ENCODE results near the gene PPP4R4. TPM values are rescaled to one million over a fixed set of nuclear protein-coding genes. Genes with fewer than 3 reads are reported as not detected.

The PPP4R4 gene
- total and polyA plus RNA-seq, 12 donors, result 0.08 to 6.2 (median 0.55) TPM

- DNase-seq, result peak; percentile 73 to 91 (median 82)
- Histone ChIP-seq H3K27me3 (no peaks in the 10 kb centered on the region), H3K27ac (peak within 1 kb of the TSS; percentile 8 to 89 (median 74)), H3K9me3 (replicated peaks in 1 of 3) (no peaks in the 10 kb centered on the region), H3K36me3 (replicated peaks in 1 of 2) (peaks cover 0 to 6% of the 10 kb centered on the region in 2 donors), H3K4me3 (peak within 1 kb of the TSS; percentile 11 to 61 (median 28)), H3K4me1 (replicated peaks in 1 of 2) (peaks cover 4 to 11% of the 10 kb centered on the region in 2 donors)
- intact Hi-C loops (cut with DNase I), result loop anchor here in 1 of 2 donors (10.0 kb wide), 1 partner anchor 54 kb away; no protein-coding TSS in a partner anchor
- TF ChIP-seq POLR2A (IDR thresholded peaks at IDR 0.05) (peak in 1 of 2 donors; percentile 32), CTCF (IDR thresholded peaks at IDR 0.05) (peak in 5 of 6 experiments; percentile 22 to 49 (median 46))
- WGBS, 4 donors, result 0 to 2% (median 1%) methylated on average over 21 to 27 of the region's 27 CpGs
Observed at GRCh38 chr14:94129111-94129757, 44.9 kb upstream of the PPP4R4 start, which contains the start of gene IFI27L2. Gene IFI27L2, minus strand, starts transcription at chr14:94129604. Its CDS starts 40 bp downstream, at chr14:94129564.

GRCh38 chr14:94129758-94130414 is 44.2 kb upstream of the PPP4R4 start:
- peaks cover 0 to 6% of the 10 kb centered on the region in 2 donors for H3K36me3 ChIP-seq (replicated peaks in 1 of 2)
- no peaks in the 10 kb centered on the region for H3K9me3 ChIP-seq (replicated peaks in 1 of 3)
- H3K4me3 ChIP-seq, result peak overlapping the region in 3 of 4 donors; percentile 22 to 61 (median 33)
- WGBS, 4 donors, result 0 to 1% (median 1%) methylated on average over 12 of the region's 12 CpGs
- H3K27ac ChIP-seq, result peak overlapping the region in 4 of 5 donors; percentile 68 to 89 (median 80)
- H3K27me3 ChIP-seq, result no peaks in the 10 kb centered on the region
- H3K4me1 ChIP-seq (replicated peaks in 1 of 2), result peaks cover 4 to 11% of the 10 kb centered on the region in 2 donors
- TF ChIP-seq POLR2A (IDR thresholded peaks at IDR 0.05) (peak in 1 of 2 donors; percentile 14), CTCF (IDR thresholded peaks at IDR 0.05) (no peak)
- intact Hi-C loops (cut with DNase I), result loop anchor here in 1 of 2 donors (10.0 kb wide), 1 partner anchor 55 kb away; no protein-coding TSS in a partner anchor
- DNase-seq, result peak; percentile 67 to 82 (median 73)

- 41 to 48% (median 43%) methylated on average over 4 of the region's 4 CpGs for WGBS, 4 donors
- H3K36me3 ChIP-seq (replicated peaks in 1 of 2), result peaks cover 0 to 2% of the 10 kb centered on the region in 2 donors
- H3K9me3 ChIP-seq (replicated peaks in 1 of 3), result no peaks in the 10 kb centered on the region
- peaks cover 4 to 11% of the 10 kb centered on the region in 2 donors for H3K4me1 ChIP-seq (replicated peaks in 1 of 2)
- no peaks in the 10 kb centered on the region for H3K27me3 ChIP-seq
- H3K4me3 ChIP-seq, result no peak overlapping the region
- DNase-seq, result peak; percentile 41 to 79 (median 61)
- no peak overlapping the region for H3K27ac ChIP-seq
- TF ChIP-seq CTCF (IDR thresholded peaks at IDR 0.05), result peak; percentile 50 to 83 (median 68)
- no peak for TF ChIP-seq POLR2A (IDR thresholded peaks at IDR 0.05)
- intact Hi-C loops (cut with DNase I), result no loop called here
Observed at GRCh38 chr14:94132285-94132887, 41.7 kb upstream of the PPP4R4 start.

GRCh38 chr14:94135476-94135875 is 38.6 kb upstream of the PPP4R4 start:
- Histone ChIP-seq H3K36me3 (replicated peaks in 1 of 2) (no peaks in the 10 kb centered on the region), H3K4me3 (no peak overlapping the region), H3K4me1 (replicated peaks in 1 of 2) (peaks cover 0 to 1% of the 10 kb centered on the region in 2 donors), H3K27me3 (no peaks in the 10 kb centered on the region), H3K9me3 (replicated peaks in 1 of 3) (no peaks in the 10 kb centered on the region), H3K27ac (no peak overlapping the region)
- DNase-seq, result peak in 1 of 7 donors; percentile 13
- TF ChIP-seq POLR2A (IDR thresholded peaks at IDR 0.05) (no peak), CTCF (IDR thresholded peaks at IDR 0.05) (no peak)
- 76 to 90% (median 83%) methylated on average over 4 of the region's 4 CpGs for WGBS, 4 donors
- intact Hi-C loops (cut with DNase I), result loop anchor here in 1 of 2 donors (5.0 kb wide), 1 partner anchor 98 kb away; no protein-coding TSS in a partner anchor
